Neuronal stem cell (in vitro differentiated cells): ENCODE data around the gene SMG9.
A peak's percentile ranks its signal among the peaks of the same experiment; 100 is the strongest.
"Not testable (repeated sequence)": the region's sequence is repeated elsewhere in the genome, so short reads cannot be mapped to it uniquely, and the experiment has no call there.

Source experiments
- DNase-seq: peaks from one replicate; pipeline ENCODE4 v3.0.0-alpha.2; 2013; ENCODE audit warnings: low spot score
- H2AFZ ChIP-seq: one replicate; pipeline ENCODE4 v1.6.1; 2013; ENCODE audit warnings: mild to moderate bottlenecking, low read length, inconsistent platforms
- H2AK5ac ChIP-seq: 2 replicates; pipeline ENCODE4 v1.6.1; 2013; ENCODE audit warnings: low read depth, mild to moderate bottlenecking, inconsistent platforms, low read length, moderate library complexity, mixed read lengths
- H2BK120ac ChIP-seq: 2 replicates; pipeline ENCODE4 v1.6.1; 2013; ENCODE audit warnings: low read depth, mild to moderate bottlenecking, inconsistent platforms, low read length, moderate library complexity, mixed read lengths
- H2BK12ac ChIP-seq: one replicate; pipeline ENCODE4 v1.6.1; 2013; ENCODE audit warnings: low read length, inconsistent platforms
- H2BK15ac ChIP-seq: 2 replicates; pipeline ENCODE4 v1.6.1; 2013; ENCODE audit warnings: mild to moderate bottlenecking, low read length, inconsistent platforms, mixed read lengths
- H2BK5ac ChIP-seq: one replicate; pipeline ENCODE4 v1.6.1; 2013; ENCODE audit warnings: inconsistent platforms, mild to moderate bottlenecking, low read length, moderate library complexity
- H3K14ac ChIP-seq: one replicate; pipeline ENCODE4 v1.6.1; 2013; ENCODE audit warnings: low read length, inconsistent platforms
- H3K18ac ChIP-seq: 2 replicates; pipeline ENCODE4 v1.6.1; 2013; ENCODE audit warnings: low read length, inconsistent platforms
- H3K23ac ChIP-seq: 2 replicates; pipeline ENCODE4 v1.6.1; 2013; ENCODE audit warnings: low read depth, mild to moderate bottlenecking, mixed read lengths, low read length, inconsistent platforms; ENCODE audit not compliant: poor library complexity
- H3K27ac ChIP-seq: replicated peaks from 3 replicates; pipeline ENCODE4 v1.5.1; 2013; ENCODE audit warnings: low read length, inconsistent platforms
- H3K27me3 ChIP-seq, 3 experiments: 2 replicates each; pipeline ENCODE4 v1.6.1; 2013; ENCODE audit warnings: low read length in 3 of 3, mild to moderate bottlenecking in 2 of 3, inconsistent platforms in 1 of 3, low read depth in 1 of 3, mixed read lengths in 1 of 3, moderate library complexity in 1 of 3; ENCODE audit not compliant: control insufficient read depth in 3 of 3, insufficient read depth in 3 of 3
- H3K36me3 ChIP-seq, 2 donors: replicated peaks in 1 of 2; 2 replicates each; pipeline ENCODE4 v1.6.1; 2013; ENCODE audit warnings: low read length in 2 of 2; ENCODE audit not compliant: control insufficient read depth in 2 of 2, insufficient read depth in 2 of 2
- H3K4ac ChIP-seq: 2 replicates; pipeline ENCODE4 v1.6.1; 2013; ENCODE audit warnings: inconsistent platforms, mild to moderate bottlenecking, low read length, moderate library complexity
- H3K4me1 ChIP-seq, 2 donors: 1 replicate in 1 of 2; 2 replicates in 1 of 2; pipeline ENCODE4 v1.6.1; 2013; ENCODE audit warnings: low read length in 2 of 2, low read depth in 1 of 2; ENCODE audit not compliant: control insufficient read depth in 2 of 2, insufficient read depth in 1 of 2
- H3K4me2 ChIP-seq: one replicate; pipeline ENCODE4 v1.6.1; 2013; ENCODE audit warnings: mild to moderate bottlenecking, low read length, inconsistent platforms; ENCODE audit not compliant: insufficient read depth, poor library complexity, severe bottlenecking
- H3K4me3 ChIP-seq, 2 donors: 2 replicates each; pipeline ENCODE4 v1.5.1; 2013; ENCODE audit warnings: low read length in 2 of 2, mild to moderate bottlenecking in 2 of 2, inconsistent platforms in 1 of 2, moderate library complexity in 1 of 2
- H3K79me1 ChIP-seq: one replicate; pipeline ENCODE4 v1.6.1; 2013; ENCODE audit warnings: low read depth, mild to moderate bottlenecking, inconsistent platforms, low read length, moderate library complexity
- H3K9ac ChIP-seq: one replicate; pipeline ENCODE4 v1.6.1; 2013; ENCODE audit warnings: mild to moderate bottlenecking, low read depth, low read length, inconsistent platforms; ENCODE audit not compliant: poor library complexity
- H3K9me3 ChIP-seq, 2 donors: replicated peaks in 1 of 2; 2 replicates each; pipeline versions ENCODE3 to v1.6.1; 2013; ENCODE audit warnings: low read length in 2 of 2, mild to moderate bottlenecking in 2 of 2, inconsistent platforms in 1 of 2, low read depth in 1 of 2, mixed read lengths in 1 of 2, moderate library complexity in 1 of 2; ENCODE audit not compliant: control insufficient read depth in 2 of 2, insufficient read depth in 1 of 2
- H4K8ac ChIP-seq: one replicate; pipeline ENCODE4 v1.6.1; 2013; ENCODE audit warnings: low read depth, mild to moderate bottlenecking, inconsistent platforms, low read length, moderate library complexity
- H4K91ac ChIP-seq: one replicate; pipeline ENCODE4 v1.6.1; 2013; ENCODE audit warnings: low read length, low read depth, mild to moderate bottlenecking, inconsistent platforms; ENCODE audit not compliant: poor library complexity
- WGBS, 2 donors: extraction: QIAGEN DNeasy Blood & Tissue Kit; methylation state at CpG; one replicate each; pipeline ENCODE4 v1.1.7; 2013; ENCODE audit warnings: missing lambda C conversion rate in 2 of 2, mixed read lengths in 1 of 2; ENCODE audit not compliant: insufficient read length in 2 of 2, insufficient replicate concordance in 1 of 2; ENCODE audit errors: extremely low coverage in 2 of 2; 5-methylcytosine and 5-hydroxymethylcytosine counted together

SMG9 gene

GRCh38 chr19:43683905-43684304, 70.9 kb downstream of the SMG9 start:
- no peak overlapping the region for H3K23ac ChIP-seq
- no peak overlapping the region for H2BK12ac ChIP-seq
- H3K18ac ChIP-seq = peak overlapping the region; percentile 51
- no peak overlapping the region for H3K27ac ChIP-seq
- H4K91ac ChIP-seq = no peak overlapping the region
- no peak overlapping the region for H3K4me3 ChIP-seq
- H2BK5ac ChIP-seq = no peak overlapping the region
- no peak overlapping the region for H2BK15ac ChIP-seq
- DNase-seq = no peak
- no peak overlapping the region for H2BK120ac ChIP-seq
- no peak overlapping the region for H3K14ac ChIP-seq
- H3K9ac ChIP-seq = no peak overlapping the region
- H3K36me3 ChIP-seq = no peaks in the 10 kb centered on the region
- H3K9me3 ChIP-seq = no peaks in the 10 kb centered on the region
- no peak overlapping the region for H2AK5ac ChIP-seq
- H3K79me1 ChIP-seq = no peaks in the 10 kb centered on the region
- WGBS, 2 donors = no CpG with 5 or more reads among the region's 2 CpGs
- H3K27me3 ChIP-seq = no peaks in the 10 kb centered on the region
- no peak overlapping the region for H3K4me2 ChIP-seq
- peaks cover 12 to 16% of the 10 kb centered on the region in 2 donors for H3K4me1 ChIP-seq
- H4K8ac ChIP-seq = no peak overlapping the region
- H3K4ac ChIP-seq = no peak overlapping the region
- H2AFZ ChIP-seq = no peak overlapping the region

- H3K36me3 ChIP-seq = no peaks in the 10 kb centered on the region
- H3K18ac ChIP-seq = no peak overlapping the region
- H2BK120ac ChIP-seq = no peak overlapping the region
Measured at GRCh38 chr19:43682824-43683661, 71.7 kb downstream of the SMG9 start.

GRCh38 chr19:43682269-43682668, 72.5 kb downstream of the SMG9 start:
- H3K9me3 ChIP-seq, H3K4me3 ChIP-seq, H3K23ac ChIP-seq, H3K27me3 ChIP-seq, H4K91ac ChIP-seq, H3K36me3 ChIP-seq, H3K79me1 ChIP-seq, H4K8ac ChIP-seq, H3K4me2 ChIP-seq, H3K27ac ChIP-seq, H3K4me1 ChIP-seq, H2AFZ ChIP-seq, H2BK5ac ChIP-seq, H3K18ac ChIP-seq, H2BK15ac ChIP-seq, H2BK120ac ChIP-seq, H2BK12ac ChIP-seq, H2AK5ac ChIP-seq, H3K9ac ChIP-seq, H3K14ac ChIP-seq, H3K4ac ChIP-seq, DNase-seq: not testable (repeated sequence)
- WGBS, 2 donors = no CpG with 5 or more reads among the region's 5 CpGs

More at GRCh38 chr19:43682824-43683661, 71.7 kb downstream of the SMG9 start:
- no peak overlapping the region for H3K9ac ChIP-seq
- H4K91ac ChIP-seq = no peak overlapping the region
- H2BK12ac ChIP-seq = no peak overlapping the region
- no peak overlapping the region for H4K8ac ChIP-seq
- no peak overlapping the region for H3K14ac ChIP-seq
- no peaks in the 10 kb centered on the region for H3K27me3 ChIP-seq
- no peak overlapping the region for H3K27ac ChIP-seq
- no peak overlapping the region for H3K4ac ChIP-seq
- peak overlapping the region; percentile 56 for H2BK5ac ChIP-seq
- no peak overlapping the region for H3K4me3 ChIP-seq
- no peak overlapping the region for H2BK15ac ChIP-seq
- H3K4me2 ChIP-seq = no peak overlapping the region
- H3K79me1 ChIP-seq = no peaks in the 10 kb centered on the region
- no peaks in the 10 kb centered on the region for H3K9me3 ChIP-seq
- peaks cover 12 to 14% of the 10 kb centered on the region in 2 donors for H3K4me1 ChIP-seq
- no CpG with 5 or more reads among the region's 11 CpGs for WGBS, 2 donors
- H3K23ac ChIP-seq = no peak overlapping the region
- no peak overlapping the region for H2AFZ ChIP-seq
- peak overlapping the region; percentile 8 for H2AK5ac ChIP-seq
- DNase-seq = no peak

- no peak overlapping the region for H2BK5ac ChIP-seq
- no peak overlapping the region for H4K8ac ChIP-seq
- H2BK15ac ChIP-seq = no peak overlapping the region
- H2AFZ ChIP-seq = no peak overlapping the region
- H3K9me3 ChIP-seq = no peaks in the 10 kb centered on the region
- no peaks in the 10 kb centered on the region for H3K79me1 ChIP-seq
- no peak overlapping the region for H2BK120ac ChIP-seq
- no peak overlapping the region for H3K4ac ChIP-seq
- no peak overlapping the region for H3K23ac ChIP-seq
- H3K27ac ChIP-seq = no peak overlapping the region
- no peaks in the 10 kb centered on the region for H3K27me3 ChIP-seq
- H2AK5ac ChIP-seq = no peak overlapping the region
- H3K18ac ChIP-seq = no peak overlapping the region
- no peak overlapping the region for H3K14ac ChIP-seq
- H4K91ac ChIP-seq = no peak overlapping the region
- H3K4me2 ChIP-seq = no peak overlapping the region
- no peak for DNase-seq
- H3K4me3 ChIP-seq = no peak overlapping the region
- peaks cover under 1 to 5% of the 10 kb centered on the region in 2 donors for H3K4me1 ChIP-seq
- H2BK12ac ChIP-seq = no peak overlapping the region
- no peaks in the 10 kb centered on the region for H3K36me3 ChIP-seq
- no peak overlapping the region for H3K9ac ChIP-seq
- WGBS, 2 donors = no CpG with 5 or more reads among the region's 5 CpGs
Measured at GRCh38 chr19:43681821-43682220, 72.9 kb downstream of the SMG9 start.
